Erythroblast (primary cell): ENCODE results near the gene UBASH3B.

Experiments used
- GATA1 ChIP-seq: IDR thresholded peaks from 2 replicates; pipeline ENCODE4 v1.6.1; 2011; ENCODE audit warnings: low read depth, mild to moderate bottlenecking, control low read depth, low read length, moderate library complexity
- POLR2A ChIP-seq: IDR thresholded peaks from 2 replicates; pipeline ENCODE4 v1.6.1; 2011; ENCODE audit warnings: mild to moderate bottlenecking, low read length

DNA sequence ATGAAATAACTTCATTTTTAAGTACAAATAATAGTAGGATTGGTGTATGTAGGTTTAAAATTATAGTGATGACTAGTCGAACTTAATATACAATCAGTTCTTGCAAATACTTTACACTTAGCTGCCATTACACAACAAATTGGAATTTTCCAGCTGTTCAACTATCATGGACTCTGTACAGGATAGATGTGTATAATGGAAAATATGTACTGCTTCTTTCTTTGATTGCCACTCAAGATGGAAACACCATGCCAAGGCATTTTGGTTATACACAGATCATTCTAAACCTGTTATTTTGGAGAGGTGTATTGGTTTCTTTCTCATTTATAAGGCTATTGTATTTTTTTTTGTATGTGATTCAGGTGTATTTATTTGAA is 158.4 kb downstream of the UBASH3B start:
- TF ChIP-seq POLR2A = no peak
- no peak for TF ChIP-seq GATA1
